GM18526 (cell line): ENCODE data around the gene ADGRG4.

Source experiments
- POLR2A ChIP-seq: IDR thresholded peaks from 3 replicates; pipeline ENCODE4 v1.6.1; 2011; ENCODE audit not compliant: insufficient read length; ENCODE audit errors: extremely low read depth

Gene ADGRG4

GRCh38 chrX:136273986-136274385 is 26.8 kb upstream of the ADGRG4 start:
- TF ChIP-seq POLR2A, result no peak

DNA sequence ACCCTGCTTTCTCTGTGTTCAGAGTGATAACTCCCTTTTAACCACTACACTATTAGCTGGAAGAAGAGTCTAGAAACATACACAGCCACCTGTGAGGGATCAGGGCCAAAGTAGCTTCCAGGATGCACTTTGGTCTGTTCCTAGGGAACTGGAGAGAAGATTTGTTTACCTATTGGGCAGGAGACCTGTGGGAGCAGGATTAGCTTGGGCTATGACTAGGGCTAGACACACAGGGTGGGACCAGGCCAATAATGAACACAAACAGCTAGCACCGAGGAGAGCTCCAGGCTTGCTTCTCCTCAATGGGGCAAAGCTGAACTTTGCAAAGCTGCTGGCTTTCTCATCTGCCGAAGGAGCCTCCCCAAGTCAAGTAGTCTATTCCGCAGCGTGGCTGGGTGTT is 25.2 kb upstream of the ADGRG4 start:
- no peak for TF ChIP-seq POLR2A

DNA sequence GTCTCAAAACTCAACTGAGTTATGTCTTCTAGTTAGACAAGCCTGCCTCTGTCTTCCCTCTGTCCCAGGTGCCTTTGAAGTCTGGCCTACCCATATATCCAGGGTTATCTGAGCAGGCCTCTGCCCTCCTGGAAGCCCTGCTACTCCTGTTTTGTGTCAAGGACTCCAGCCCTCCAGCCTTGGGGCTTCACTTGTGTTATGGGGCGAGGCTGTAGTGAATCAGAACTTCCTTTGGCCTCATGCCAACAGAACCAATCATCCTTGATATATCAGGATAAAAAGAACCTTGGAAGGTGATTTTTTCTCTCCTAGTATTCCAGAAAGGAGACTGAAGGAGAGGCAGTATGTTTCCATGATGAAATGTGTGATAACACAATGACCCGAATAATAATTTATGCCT is 8.9 kb upstream of the ADGRG4 start:
- no peak for TF ChIP-seq POLR2A

DNA sequence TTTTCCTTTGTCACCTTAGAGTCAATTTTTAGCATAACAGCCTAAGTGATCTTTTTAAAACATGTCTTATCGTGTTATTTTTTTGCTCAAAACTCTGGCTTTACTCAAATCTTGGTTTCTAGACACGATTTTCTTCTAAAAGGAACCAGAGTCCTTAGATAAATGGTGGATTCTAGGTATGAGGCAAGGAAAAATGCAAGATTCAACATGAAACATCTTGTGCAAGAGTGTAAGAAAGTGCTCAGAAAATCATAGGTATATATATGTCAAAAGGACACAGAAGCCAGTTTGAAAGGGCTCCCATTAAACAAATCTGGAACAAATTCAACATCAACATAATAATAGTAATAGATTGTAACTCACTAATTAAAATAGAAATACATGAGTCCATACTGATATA is 8.1 kb upstream of the ADGRG4 start:
- TF ChIP-seq POLR2A, result no peak

- TF ChIP-seq POLR2A, result no peak
These were observed 5.4 kb upstream of the ADGRG4 start for GRCh38 chrX:136295380-136295779.

GRCh38 chrX:136303041-136303440 is 2.3 kb downstream of the ADGRG4 start:
- no peak for TF ChIP-seq POLR2A

GRCh38 chrX:136304493-136304892 is 3.7 kb downstream of the ADGRG4 start:
- TF ChIP-seq POLR2A, result no peak

- TF ChIP-seq POLR2A, result no peak
These were observed 5.4 kb downstream of the ADGRG4 start for GRCh38 chrX:136306182-136306581.

GRCh38 chrX:136307471-136307870 is 6.7 kb downstream of the ADGRG4 start:
- no peak for TF ChIP-seq POLR2A

- TF ChIP-seq POLR2A, result no peak
These were observed 9.6 kb downstream of the ADGRG4 start for GRCh38 chrX:136310411-136310810.

GRCh38 chrX:136318156-136318555 is 17.4 kb downstream of the ADGRG4 start:
- TF ChIP-seq POLR2A, result no peak

DNA sequence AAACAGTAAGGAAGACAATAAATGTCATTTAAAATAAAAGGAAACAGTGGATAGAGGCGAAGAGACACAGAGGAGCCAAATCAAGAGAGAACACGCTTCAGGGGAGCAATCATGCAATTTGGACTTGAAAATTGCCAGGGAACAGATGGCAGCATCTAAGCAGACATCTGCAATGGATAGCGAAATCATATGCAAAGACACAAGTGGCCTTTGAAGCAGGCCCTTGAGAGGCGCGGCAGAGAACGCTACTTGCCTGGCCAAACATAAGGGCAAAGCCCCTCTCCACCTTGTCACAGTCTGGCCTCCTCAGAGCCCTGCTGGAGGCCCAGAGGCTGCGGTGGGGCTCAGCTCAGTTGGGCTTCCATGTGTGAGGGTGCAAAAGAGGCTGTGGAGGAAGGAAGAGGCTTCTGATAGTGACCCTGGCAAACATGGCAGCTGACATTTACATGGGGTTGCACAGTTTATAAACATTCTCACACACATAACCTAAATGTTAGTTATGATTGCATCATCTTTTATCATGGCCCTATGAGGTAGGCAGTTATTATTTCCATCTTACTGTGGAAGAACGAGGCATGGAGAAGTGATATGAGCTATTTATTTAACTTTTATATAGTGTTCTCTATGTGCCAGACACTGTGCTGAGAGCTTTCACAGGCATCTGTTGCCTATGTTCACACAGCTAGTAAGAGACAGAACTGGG is 18.3 kb downstream of the ADGRG4 start:
- TF ChIP-seq POLR2A, result no peak

GRCh38 chrX:136319600-136319999 is 18.8 kb downstream of the ADGRG4 start:
- no peak for TF ChIP-seq POLR2A

- no peak for TF ChIP-seq POLR2A
These were observed 20.8 kb downstream of the ADGRG4 start for GRCh38 chrX:136321532-136321931.

DNA sequence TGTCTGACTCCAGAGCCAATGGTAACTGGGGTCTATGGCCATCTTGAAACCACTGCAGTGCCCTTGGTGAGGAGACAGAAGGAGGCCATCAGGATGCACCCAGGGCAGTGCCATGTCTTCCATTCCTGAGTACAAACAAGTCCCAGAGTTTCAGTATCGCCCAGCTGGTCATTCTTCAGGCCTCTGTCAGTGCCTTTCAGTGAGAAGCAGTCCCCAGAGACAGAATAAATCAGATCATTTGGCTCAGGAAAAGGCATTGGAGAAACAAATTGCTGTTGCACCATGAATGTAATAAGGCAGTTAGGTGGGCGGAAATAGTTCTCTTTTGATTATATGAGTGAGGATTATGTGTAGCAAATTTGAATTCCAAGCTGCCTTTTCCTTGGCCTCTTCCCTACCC is 21.3 kb downstream of the ADGRG4 start:
- no peak for TF ChIP-seq POLR2A

DNA sequence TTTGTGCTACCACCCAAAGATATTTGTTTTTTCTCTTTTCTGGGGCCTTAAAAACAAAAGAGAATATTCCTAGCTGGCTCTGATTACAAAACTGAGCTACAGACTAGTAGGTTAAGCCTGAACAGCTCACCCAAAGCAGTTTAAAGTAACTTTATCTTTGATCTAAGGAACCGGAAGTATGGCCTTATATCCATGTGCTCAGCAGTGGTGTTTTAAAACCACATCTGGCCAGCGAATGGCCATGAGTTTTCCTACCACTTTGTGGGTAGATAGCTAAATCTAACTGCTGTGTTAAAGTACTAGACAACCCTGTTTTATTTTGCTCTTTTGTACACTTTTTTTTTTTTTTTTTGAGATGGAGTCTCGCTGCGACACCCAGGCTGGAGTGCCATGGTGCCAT is 24.6 kb downstream of the ADGRG4 start:
- no peak for TF ChIP-seq POLR2A

- TF ChIP-seq POLR2A, result no peak
These were observed 28.2 kb downstream of the ADGRG4 start for GRCh38 chrX:136328933-136329332.

GRCh38 chrX:136336623-136337022 is 35.9 kb downstream of the ADGRG4 start:
- TF ChIP-seq POLR2A, result no peak

- TF ChIP-seq POLR2A, result no peak
These were observed 38.9 kb downstream of the ADGRG4 start for GRCh38 chrX:136339702-136340101.
